Large intestine (tissue), 3 donors: Measurements from ENCODE around the gene PLIN1. TPM values are rescaled to one million over a fixed set of nuclear protein-coding genes. Genes with fewer than 3 reads are reported as not detected.
A peak's percentile ranks its signal among the peaks of the same experiment; 100 is the strongest.

Source experiments
- DNase-seq, 2 donors: peaks; one replicate each; pipeline versions ENCODE4 v3.0.0 to v3.0.0-alpha.2; 2013
- H3K27ac ChIP-seq: one replicate; pipeline ENCODE4 v1.5.1; 2013; ENCODE audit warnings: low read length
- H3K27me3 ChIP-seq: 2 replicates; pipeline ENCODE4 v1.6.1; 2013; ENCODE audit warnings: low read length; ENCODE audit not compliant: control insufficient read depth, insufficient read depth
- H3K36me3 ChIP-seq: 2 replicates; pipeline ENCODE4 v1.6.1; 2013; ENCODE audit warnings: low read length; ENCODE audit not compliant: control insufficient read depth, insufficient read depth
- H3K4me1 ChIP-seq: one replicate; pipeline ENCODE4 v1.6.1; 2013; ENCODE audit warnings: low read length; ENCODE audit not compliant: control insufficient read depth, insufficient read depth
- H3K4me3 ChIP-seq: one replicate; pipeline ENCODE4 v1.5.1; 2013; ENCODE audit warnings: low read length
- H3K9me3 ChIP-seq: one replicate; pipeline ENCODE4 v1.6.1; 2013; ENCODE audit warnings: mild to moderate bottlenecking, low read depth, low read length, moderate library complexity; ENCODE audit not compliant: control insufficient read depth
- WGBS: methylation state at CpG from one replicate; pipeline ENCODE4 v1.1.5; 2013; ENCODE audit warnings: low lambda C conversion rate; ENCODE audit not compliant: insufficient coverage; 5-methylcytosine and 5-hydroxymethylcytosine counted together
- polyA plus RNA-seq: library from polyadenylated mRNA; unstranded; fragments of 120-200 nt; gene quantifications from one replicate; pipeline ENCODE4 v1.2.1, GENCODE V29; 2013

PLIN1 gene
- polyA plus RNA-seq, 1 donor = 0.34 TPM

DNA sequence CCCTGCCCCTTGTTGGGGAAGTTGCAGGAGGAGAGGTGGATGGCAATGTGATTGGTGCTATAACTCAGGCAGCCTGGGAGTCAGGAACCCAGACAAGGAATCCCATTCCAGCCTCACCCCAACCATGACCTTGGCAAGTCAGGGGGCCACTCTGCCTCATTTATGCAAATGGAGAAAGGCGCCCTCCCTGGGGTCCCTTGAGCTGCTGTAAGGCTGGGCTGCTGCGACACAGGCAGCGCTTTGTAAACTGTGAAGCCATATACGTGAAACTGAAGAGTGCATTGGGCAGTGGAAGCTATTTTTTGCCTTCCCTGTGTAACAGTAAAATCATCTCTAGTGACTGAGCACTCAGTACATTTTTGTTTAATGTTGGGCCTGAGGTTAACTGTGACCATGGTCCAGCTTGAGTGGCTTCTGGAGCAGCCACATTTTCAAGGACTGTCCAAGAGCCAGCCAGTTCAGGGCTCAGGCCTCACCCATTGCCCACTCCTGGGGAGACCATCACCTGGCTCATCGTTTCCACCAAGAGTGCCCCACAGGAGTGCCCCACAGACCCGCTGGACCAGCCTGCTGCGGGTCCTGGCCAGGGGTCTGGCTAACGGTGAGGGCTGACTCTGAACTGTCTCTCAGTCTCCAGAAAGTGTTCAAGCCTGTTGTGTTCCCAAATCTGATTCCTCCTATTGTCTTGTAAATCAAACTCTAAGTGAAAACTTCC is 51.8 kb downstream of the PLIN1 start:
- Histone ChIP-seq H3K9me3 (peaks cover 3% of the 10 kb centered on the region), H3K27me3 (no peaks in the 10 kb centered on the region), H3K4me3 (no peak overlapping the region), H3K36me3 (peaks cover 78% of the 10 kb centered on the region), H3K27ac (no peak overlapping the region), H3K4me1 (no peaks in the 10 kb centered on the region)
- no CpG with 5 or more reads among the region's 8 CpGs for WGBS
- no peak for DNase-seq

DNA sequence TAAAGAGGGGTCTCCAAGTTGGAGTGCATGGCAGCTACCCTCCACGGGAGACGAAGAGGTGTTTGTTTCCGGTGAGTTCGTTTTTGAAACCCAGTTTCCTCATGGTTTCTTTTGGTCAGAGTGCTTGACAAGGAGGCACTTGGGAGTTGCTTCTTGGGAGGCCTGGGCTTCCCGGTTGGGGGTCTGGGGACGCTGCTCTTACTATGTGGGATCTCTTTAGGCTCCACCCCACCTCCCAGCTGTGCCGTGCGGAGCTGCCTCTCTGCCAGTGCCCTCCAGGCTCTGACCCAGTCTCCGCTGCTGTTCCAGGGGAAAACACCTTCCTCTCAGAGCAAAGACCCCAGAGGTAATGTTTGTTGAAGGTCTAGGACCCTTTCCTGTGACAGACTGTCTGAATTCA is 53.5 kb downstream of the PLIN1 start:
- Histone ChIP-seq H3K9me3 (no peaks in the 10 kb centered on the region), H3K4me3 (no peak overlapping the region), H3K27ac (no peak overlapping the region), H3K27me3 (no peaks in the 10 kb centered on the region), H3K36me3 (peaks cover 68% of the 10 kb centered on the region), H3K4me1 (no peaks in the 10 kb centered on the region)
- no peak for DNase-seq
- WGBS = no CpG with 5 or more reads among the region's 9 CpGs

DNA sequence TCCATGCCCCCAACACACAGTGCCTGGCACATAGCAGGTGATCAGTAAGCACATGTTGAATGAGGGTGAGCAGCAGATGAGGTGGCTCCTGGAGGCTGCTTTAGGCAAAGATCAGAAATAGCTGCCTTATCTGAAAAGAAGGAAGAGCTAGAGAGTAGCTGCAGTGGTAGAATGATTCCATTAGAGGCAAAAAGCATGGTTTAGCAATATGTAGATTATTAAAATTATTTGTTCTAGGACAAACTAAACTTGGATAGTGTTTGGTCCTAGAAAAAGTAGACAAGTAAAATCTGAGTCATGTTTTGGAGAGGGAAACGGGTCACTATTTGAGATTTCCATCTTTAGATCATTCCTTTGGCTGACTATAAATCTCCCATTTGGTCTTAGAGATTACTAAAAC is 56.0 kb downstream of the PLIN1 start:
- 100% methylated on average over 1 of the region's 1 CpG for WGBS
- no peak overlapping the region for H3K27ac ChIP-seq
- H3K36me3 ChIP-seq = peaks cover 52% of the 10 kb centered on the region

DNA sequence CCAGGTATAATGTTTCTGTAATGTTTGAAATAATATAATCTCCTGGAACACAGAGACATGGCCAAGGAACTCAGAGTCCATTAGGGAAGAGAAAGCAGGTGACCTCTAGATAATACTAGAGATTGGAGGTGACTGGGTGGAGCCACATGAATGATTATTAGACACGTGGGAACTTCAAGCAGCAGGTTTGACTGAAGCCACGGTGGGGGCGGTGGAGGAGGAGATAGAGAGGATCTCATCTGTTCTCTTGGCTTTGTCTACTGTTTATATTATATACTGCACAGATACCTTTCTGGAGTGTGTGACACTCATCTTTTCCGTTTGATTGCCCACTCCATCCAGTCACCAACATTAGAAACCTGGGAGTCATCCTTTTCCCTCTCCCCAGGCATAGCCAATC is 57.6 kb downstream of the PLIN1 start:
- H3K4me1 ChIP-seq = no peaks in the 10 kb centered on the region
- 88% methylated on average over 1 of the region's 4 CpGs for WGBS
- DNase-seq = peak in 1 of 2 donors; percentile 32
- H3K36me3 ChIP-seq = peaks cover 42% of the 10 kb centered on the region
- H3K9me3 ChIP-seq = no peaks in the 10 kb centered on the region
- H3K27ac ChIP-seq = no peak overlapping the region
- no peak overlapping the region for H3K4me3 ChIP-seq
- H3K27me3 ChIP-seq = no peaks in the 10 kb centered on the region

More for the DNA sequence above, 56.0 kb downstream of the PLIN1 start:
- Histone ChIP-seq H3K4me3 (no peak overlapping the region), H3K27me3 (no peaks in the 10 kb centered on the region), H3K9me3 (no peaks in the 10 kb centered on the region), H3K4me1 (no peaks in the 10 kb centered on the region)
- no peak for DNase-seq

DNA sequence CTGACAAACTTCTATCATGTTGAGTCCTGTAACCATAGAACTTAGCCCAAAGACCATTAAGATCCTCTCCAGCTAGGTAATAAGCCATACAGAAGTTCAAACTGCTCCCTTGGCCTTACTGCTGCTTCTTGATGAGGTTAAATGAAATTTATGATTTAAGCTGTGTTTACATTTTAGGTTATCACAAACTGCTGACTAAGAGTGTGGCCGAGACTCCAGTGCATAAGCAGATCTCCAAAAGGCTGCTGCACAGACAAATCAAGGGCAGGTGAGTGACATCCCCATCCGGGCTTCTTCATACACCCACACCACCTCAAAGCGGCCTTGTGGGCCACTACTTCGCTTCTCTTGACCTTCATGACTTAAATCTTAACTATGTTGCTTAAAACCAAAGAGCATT is 62.9 kb downstream of the PLIN1 start:
- no peak overlapping the region for H3K27ac ChIP-seq
- no CpG with 5 or more reads among the region's 4 CpGs for WGBS
- H3K36me3 ChIP-seq = peaks cover 17% of the 10 kb centered on the region
- no peaks in the 10 kb centered on the region for H3K4me1 ChIP-seq
- H3K4me3 ChIP-seq = no peak overlapping the region
- DNase-seq = no peak
- no peaks in the 10 kb centered on the region for H3K27me3 ChIP-seq
- H3K9me3 ChIP-seq = peaks cover 10% of the 10 kb centered on the region

DNA sequence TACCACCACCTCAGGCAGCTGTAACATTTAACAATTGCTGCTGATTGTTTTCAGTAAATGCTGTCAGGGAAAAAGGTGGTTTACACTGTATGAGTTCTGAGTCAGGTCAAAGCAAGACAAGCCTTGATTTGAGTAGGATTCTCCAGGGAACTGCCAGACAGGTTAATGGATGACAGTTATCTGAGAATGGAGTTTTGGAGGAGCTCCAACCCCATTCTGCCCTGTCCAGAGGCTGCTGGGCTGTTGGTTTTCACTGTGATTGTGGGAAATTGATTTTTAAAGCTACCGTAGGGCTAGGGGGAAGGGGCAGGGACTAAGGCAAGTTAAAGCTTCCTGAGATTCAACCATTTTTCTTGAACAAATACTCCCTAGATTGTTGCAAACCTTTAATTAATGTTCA is 64.0 kb downstream of the PLIN1 start:
- no peaks in the 10 kb centered on the region for H3K27me3 ChIP-seq
- H3K27ac ChIP-seq = no peak overlapping the region
- peaks cover 10% of the 10 kb centered on the region for H3K9me3 ChIP-seq
- H3K4me1 ChIP-seq = no peaks in the 10 kb centered on the region
- H3K36me3 ChIP-seq = peaks cover 17% of the 10 kb centered on the region
- DNase-seq = no peak
- no peak overlapping the region for H3K4me3 ChIP-seq
- WGBS = no CpG with 5 or more reads among the region's 1 CpG

Other genes with a start within 250 kb of the PLIN1 start
- 0.12 TPM for gene RHCG, start 182.8 kb downstream of the PLIN1 start, polyA plus RNA-seq
- gene TICRR, start 103.9 kb downstream of the PLIN1 start, polyA plus RNA-seq = 3.9 TPM
- 3.7 TPM for gene KIF7, start 23.9 kb downstream of the PLIN1 start, polyA plus RNA-seq
- 15.0 TPM for gene PEX11A, start 11.4 kb upstream of the PLIN1 start, polyA plus RNA-seq
- 0.30 TPM for gene WDR93, start 11.4 kb upstream of the PLIN1 start, polyA plus RNA-seq
- 1.0 TPM for gene MESP1, start 71.9 kb upstream of the PLIN1 start, polyA plus RNA-seq
- gene MESP2, start 97.0 kb upstream of the PLIN1 start, polyA plus RNA-seq = 0.30 TPM
- 1,092 TPM for gene ANPEP, start 135.5 kb upstream of the PLIN1 start, polyA plus RNA-seq
- 26.1 TPM for gene AP3S2, start 214.6 kb upstream of the PLIN1 start, polyA plus RNA-seq
- 31.3 TPM for gene ARPIN, start 233.6 kb upstream of the PLIN1 start, polyA plus RNA-seq